NCI-H345 treated with DMSO at 0.1 percent for 48 hours (cell line): ENCODE measurements around the gene TACR2.

Experiments used
- DNase-seq: peaks from one replicate; lab custom pipeline; 2025; ENCODE audit not compliant: unreplicated experiment; lab: John Stamatoyannopoulos, UW

Gene TACR2

DNA sequence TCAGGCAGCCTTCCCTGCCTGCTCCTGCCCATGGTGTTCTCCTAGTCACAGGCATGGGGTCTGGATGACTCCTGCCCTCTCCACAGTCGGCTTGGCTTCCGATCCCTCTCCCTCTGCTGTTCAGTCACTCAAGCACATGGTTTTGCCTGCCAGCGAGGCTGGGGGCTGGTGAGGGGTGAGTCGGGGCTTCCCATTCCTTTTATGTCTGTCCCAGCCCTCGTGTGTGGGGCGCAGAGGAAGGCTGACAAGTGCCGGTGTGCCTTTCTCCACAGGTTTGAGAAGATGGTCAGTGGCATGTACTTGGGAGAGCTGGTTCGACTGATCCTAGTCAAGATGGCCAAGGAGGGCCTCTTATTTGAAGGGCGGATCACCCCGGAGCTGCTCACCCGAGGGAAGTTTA, 40.1 kb downstream of the TACR2 start:
- DNase-seq, result no peak

- no peak for DNase-seq
Observed at GRCh38 chr10:69375307-69376151, 41.2 kb downstream of the TACR2 start.

GRCh38 chr10:69374931-69375306, 41.8 kb downstream of the TACR2 start:
- no peak for DNase-seq

DNA sequence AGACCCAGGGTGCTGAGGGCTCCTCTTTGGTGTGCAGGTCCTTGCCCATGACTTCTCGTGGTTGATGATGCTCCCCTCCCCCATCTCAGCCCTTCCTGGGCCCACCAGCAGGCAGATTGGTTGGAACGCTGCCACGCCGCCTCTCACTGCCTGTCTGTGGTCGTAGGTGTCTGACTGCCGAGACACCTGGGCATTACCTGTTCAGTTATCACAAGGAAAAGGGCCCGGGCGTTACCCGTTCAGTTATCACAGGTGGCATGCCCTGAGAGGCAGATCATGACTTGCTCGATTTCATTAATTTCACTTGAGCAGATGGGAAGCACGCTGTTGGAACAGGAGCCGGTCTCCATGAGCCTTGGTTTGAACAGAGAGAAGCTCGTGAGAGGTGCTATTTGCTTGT, 42.5 kb downstream of the TACR2 start:
- no peak for DNase-seq

DNA sequence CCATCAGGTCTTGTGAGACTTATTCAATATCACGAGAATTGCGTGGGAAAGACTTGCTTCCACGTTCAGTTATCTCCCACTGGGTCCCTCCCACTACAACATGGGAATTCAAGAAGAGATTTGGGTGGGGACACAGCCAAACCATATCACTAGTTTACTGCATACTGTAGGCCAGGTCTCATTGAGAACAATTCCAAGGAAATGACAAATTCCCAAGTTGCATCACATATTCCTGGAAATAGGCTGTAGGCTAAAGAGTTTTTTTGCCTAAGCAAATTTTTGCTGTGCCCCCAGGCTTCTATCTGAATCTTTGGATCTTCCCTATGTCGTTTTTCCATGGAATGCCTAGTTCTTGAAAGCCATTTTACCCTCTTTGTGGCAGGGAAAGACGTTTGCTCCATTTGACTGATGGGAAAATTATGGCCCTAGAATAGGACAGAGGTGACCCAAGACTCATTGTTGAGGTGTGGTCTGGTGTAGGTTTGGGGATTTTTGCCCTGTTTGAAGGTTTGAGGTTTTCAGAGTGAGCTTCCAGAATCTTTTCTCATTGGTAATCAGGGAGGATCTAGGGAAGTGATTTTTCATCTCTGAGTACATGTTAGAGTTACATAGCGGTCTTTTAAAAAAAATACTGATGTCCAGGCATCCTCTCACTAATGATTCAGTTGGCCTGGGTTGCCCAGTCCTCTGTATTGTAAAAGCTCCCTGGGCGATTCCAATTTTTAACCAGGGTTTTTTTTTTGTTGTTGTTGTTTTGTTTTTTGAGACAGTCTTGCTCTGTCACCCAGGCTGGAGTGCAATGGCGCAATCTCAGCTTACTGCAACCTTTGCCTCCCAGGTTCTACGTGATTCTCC, 44.4 kb downstream of the TACR2 start:
- DNase-seq, result no peak

GRCh38 chr10:69367469-69367868, 49.2 kb downstream of the TACR2 start:
- no peak for DNase-seq

DNA sequence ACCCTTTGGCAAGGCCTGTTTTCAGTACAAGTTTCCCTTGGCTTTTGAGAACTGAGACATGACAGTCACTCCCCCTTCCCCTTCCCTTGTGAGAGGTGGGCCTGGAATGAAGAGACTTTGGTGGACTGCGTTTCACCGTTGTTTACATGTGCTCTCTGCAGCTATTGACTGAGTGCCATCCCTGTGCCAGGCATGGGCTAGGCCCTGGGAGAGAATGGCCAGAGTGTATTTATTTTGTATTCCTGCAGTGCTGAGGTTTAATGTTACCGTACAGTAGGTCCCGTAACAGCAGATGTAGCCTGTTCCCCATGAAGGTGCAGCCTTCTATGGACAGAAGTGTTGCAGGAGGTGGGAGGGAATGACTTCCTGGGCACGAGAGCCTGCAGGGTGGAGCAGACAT, 50.0 kb downstream of the TACR2 start:
- no peak for DNase-seq

DNA sequence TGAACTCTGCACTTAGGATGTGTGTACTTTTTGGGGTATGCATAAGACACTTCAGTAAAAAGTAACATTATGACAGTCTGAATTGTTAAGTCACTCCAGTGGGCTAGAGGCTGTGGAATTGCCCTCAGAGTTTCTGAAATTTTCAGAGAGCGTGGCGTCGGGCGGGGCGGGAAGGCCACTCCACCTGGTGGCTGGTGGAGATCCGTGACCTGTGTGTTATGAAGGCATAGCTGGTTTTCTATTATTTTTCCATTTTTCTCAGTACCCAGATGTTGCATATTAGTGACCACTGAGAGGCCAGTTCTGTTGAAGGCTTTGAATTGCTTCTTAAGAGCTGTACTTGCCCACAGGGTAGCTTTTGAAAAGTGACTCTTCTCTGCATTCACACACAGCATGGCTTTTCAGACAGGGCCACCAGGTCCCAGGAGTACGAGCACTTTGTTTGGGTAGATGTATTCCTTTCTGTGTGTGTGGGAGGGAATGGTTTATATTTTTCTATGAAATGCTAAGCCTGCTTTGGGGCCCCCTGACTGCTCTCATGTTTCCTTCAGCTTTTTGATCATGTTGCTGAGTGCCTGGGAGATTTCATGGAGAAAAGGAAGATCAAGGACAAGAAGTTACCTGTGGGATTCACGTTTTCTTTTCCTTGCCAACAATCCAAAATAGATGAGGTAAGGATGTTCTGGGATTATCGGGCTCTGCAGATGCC, 52.3 kb downstream of the TACR2 start:
- no peak for DNase-seq

DNA sequence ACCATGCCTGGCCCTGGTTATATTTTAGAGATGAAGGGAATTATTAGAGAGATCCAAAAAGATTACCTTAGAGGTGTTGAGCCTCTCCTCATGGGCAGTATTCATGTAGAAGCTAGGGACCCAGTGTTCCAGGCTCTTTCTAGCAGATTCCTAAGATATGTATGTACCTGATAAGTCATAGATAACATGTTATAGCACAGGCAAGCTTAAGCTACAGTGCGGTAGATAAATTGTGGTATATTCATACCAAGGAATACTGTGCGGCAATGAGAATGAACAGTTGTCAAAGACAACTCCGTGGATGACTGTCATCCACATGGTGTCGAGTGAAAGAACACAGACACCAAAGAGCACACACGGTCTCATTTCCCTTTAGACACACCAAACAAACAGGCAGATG, 53.1 kb downstream of the TACR2 start:
- no peak for DNase-seq

- DNase-seq, result no peak
Observed at GRCh38 chr10:69362471-69362954, 54.2 kb downstream of the TACR2 start.

DNA sequence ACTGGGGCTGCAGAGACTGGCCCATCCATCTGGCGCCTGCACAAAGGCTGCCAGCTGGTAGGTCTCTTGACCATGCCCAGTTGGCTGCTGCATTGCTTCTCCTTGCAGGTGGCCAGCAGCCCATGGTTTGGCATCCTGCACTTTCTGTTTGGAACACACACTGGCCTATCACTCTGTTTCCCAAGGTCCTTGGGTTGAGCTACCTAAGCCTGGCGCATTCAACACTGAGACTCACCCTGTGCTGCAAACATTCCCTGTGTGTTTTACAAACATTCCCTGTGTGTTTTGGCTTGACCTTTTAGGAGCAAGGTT, 55.5 kb downstream of the TACR2 start:
- no peak for DNase-seq

DNA sequence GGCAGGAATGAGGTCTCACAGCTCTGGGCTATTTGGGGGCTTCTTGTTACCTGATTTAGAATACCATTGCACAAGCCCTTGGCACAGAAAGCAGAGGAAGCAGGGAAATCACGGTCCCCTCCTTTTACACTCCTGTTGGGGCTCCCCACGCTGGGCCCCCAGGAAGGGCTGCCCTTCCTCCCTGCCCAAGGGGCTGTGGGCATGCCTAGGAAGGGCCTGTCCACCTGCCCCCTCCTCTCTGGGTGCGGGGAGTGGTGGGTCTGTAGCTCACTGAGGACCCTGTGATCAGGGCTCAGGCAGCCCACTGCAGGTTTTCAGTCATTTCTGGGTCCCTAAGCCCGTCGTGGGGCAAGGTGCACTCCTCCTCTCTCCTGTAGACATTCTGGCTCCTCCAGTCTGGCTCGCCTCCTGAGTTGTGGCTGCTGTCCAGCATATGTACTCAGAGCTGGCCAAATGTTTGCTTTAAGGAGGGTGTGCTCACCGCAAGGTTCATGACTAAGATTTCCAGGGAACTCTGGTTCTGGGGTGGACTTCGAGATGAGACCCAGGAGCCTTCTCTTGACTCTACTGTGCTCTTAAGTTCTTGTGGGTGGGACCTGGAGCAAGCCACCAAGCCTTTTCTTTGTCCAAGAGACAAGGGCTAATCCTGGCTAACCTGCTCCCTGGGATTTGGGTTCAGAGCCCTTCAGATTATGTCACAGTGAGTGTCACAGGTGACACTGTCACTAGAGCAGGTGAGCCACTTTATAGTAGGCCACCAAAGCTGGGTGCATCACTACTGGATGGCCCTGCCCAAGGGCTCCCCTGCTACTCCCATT, 56.0 kb downstream of the TACR2 start:
- DNase-seq, result no peak

DNA sequence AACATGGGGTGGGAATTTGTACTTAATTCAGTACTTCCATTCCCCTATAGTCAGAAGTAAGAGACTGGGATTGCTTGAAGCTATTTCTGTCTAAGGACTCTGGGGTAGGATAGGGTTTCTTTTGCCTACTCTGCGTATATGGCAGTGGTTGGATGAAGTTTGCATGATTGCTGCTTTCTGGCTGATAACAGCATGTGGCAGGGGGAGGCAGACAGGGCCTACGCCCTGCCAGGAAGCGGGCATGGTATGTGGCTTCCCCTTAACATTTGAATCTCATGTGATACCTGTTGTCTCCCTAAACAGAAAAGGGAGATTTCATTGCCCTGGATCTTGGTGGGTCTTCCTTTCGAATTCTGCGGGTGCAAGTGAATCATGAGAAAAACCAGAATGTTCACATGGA, 57.1 kb downstream of the TACR2 start:
- DNase-seq, result no peak

- DNase-seq, result no peak
Observed at GRCh38 chr10:69359148-69359547, 57.6 kb downstream of the TACR2 start.

GRCh38 chr10:69358148-69358795, 58.4 kb downstream of the TACR2 start:
- DNase-seq, result no peak

- DNase-seq, result no peak
Observed at GRCh38 chr10:69356187-69356586, 60.5 kb downstream of the TACR2 start.

DNA sequence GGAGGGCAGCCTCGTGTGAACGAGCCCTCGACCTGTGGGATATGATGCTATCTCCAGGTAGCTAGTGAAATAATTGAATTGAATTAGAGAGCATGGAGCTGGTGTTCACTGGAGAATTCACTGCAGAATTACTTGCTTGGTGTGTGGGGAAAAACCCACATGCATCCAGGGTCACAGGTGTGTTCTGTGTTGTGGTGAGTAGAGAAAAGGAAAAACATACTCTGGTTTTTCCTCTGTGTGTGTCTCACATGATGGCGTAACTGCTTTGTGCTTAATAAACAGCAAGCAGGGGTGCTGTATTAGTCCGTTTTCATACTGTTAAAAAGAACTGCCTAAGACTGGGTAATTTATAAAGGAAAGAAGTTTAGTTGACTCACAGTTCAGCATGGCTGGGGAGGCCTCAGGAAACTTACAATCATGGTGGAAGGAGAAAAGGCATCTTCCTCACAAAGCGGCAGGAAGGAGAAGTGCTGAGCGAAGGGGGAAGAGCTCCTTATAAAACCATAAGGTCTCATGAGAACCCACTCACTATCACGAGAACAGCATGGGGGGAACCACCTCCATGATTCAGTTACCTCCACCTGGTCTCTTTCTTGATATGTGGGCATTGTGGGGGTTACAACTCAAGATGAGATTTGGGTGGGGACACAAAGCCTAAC, 62.6 kb downstream of the TACR2 start:
- no peak for DNase-seq
